Stimulated activated effector memory CD8-positive, alpha-beta T cell treated with anti-CD3 and anti-CD28 coated beads, Interleukin-12 subunit alpha, Interleukin-12 subunit beta, amount 100 ng/mL, for 72 hours (primary cell): ENCODE results near the gene ST6GALNAC5.

Experiments
- ATAC-seq: fragments of 150-1000 bp; cut with Tn5 transposase; 2 replicates; pipeline ENCODE4 v1.10.0; 2021
- DNase-seq, 2 donors: peaks; one replicate each; pipeline ENCODE4 v3.0.0; 2021 to 2022; ENCODE audit warnings: low spot score in 2 of 2
- H3K27ac Mint-ChIP-seq: one replicate; pipeline ENCODE4 v1.8.0; 2022; ENCODE audit warnings: mild to moderate bottlenecking, mixed read lengths
- H3K36me3 Mint-ChIP-seq: one replicate; pipeline ENCODE4 v1.8.0; 2022; ENCODE audit warnings: mild to moderate bottlenecking, mixed read lengths
- H3K4me1 Mint-ChIP-seq: one replicate; pipeline ENCODE4 v1.8.0; 2022; ENCODE audit warnings: mixed read lengths
- H3K4me3 Mint-ChIP-seq: one replicate; pipeline ENCODE4 v1.8.0; 2022; ENCODE audit warnings: mild to moderate bottlenecking, mixed read lengths
- H3K9me3 Mint-ChIP-seq: one replicate; pipeline ENCODE4 v1.8.0; 2022; ENCODE audit warnings: mixed read lengths

Gene ST6GALNAC5

GRCh38 chr1:77060000-77060399 lies 192.7 kb downstream of the ST6GALNAC5 start:
- Mint-ChIP-seq H3K9me3 (no peaks in the 10 kb centered on the region), H3K27ac (no peak overlapping the region), H3K36me3 (no peaks in the 10 kb centered on the region), H3K4me3 (no peak overlapping the region), H3K4me1 (no peaks in the 10 kb centered on the region)
- no peak for DNase-seq
- no peak for ATAC-seq

- no peaks in the 10 kb centered on the region for H3K36me3 Mint-ChIP-seq
- ATAC-seq: no peak
- no peak for DNase-seq
- H3K27ac Mint-ChIP-seq: no peak overlapping the region
- H3K4me1 Mint-ChIP-seq: no peaks in the 10 kb centered on the region
- H3K9me3 Mint-ChIP-seq: no peaks in the 10 kb centered on the region
- no peak overlapping the region for H3K4me3 Mint-ChIP-seq
These were observed 193.9 kb downstream of the ST6GALNAC5 start for GRCh38 chr1:77061162-77061561.

GRCh38 chr1:77063118-77063517 lies 195.8 kb downstream of the ST6GALNAC5 start:
- H3K27ac Mint-ChIP-seq: no peak overlapping the region
- no peaks in the 10 kb centered on the region for H3K9me3 Mint-ChIP-seq
- H3K4me1 Mint-ChIP-seq: no peaks in the 10 kb centered on the region
- no peak overlapping the region for H3K4me3 Mint-ChIP-seq
- H3K36me3 Mint-ChIP-seq: no peaks in the 10 kb centered on the region
- ATAC-seq (no peak), DNase-seq (no peak)

GRCh38 chr1:77064246-77064645 lies 197.0 kb downstream of the ST6GALNAC5 start:
- H3K36me3 Mint-ChIP-seq: no peaks in the 10 kb centered on the region
- ATAC-seq (no peak), DNase-seq (no peak)
- H3K4me1 Mint-ChIP-seq: no peaks in the 10 kb centered on the region
- H3K4me3 Mint-ChIP-seq: no peak overlapping the region
- H3K9me3 Mint-ChIP-seq: no peaks in the 10 kb centered on the region
- H3K27ac Mint-ChIP-seq: no peak overlapping the region

GRCh38 chr1:77065693-77066342 lies 198.5 kb downstream of the ST6GALNAC5 start:
- Mint-ChIP-seq H3K4me1 (no peaks in the 10 kb centered on the region), H3K4me3 (no peak overlapping the region), H3K36me3 (no peaks in the 10 kb centered on the region), H3K9me3 (no peaks in the 10 kb centered on the region), H3K27ac (no peak overlapping the region)
- ATAC-seq (no peak), DNase-seq (no peak)

- H3K27ac Mint-ChIP-seq: no peak overlapping the region
- H3K9me3 Mint-ChIP-seq: no peaks in the 10 kb centered on the region
- no peaks in the 10 kb centered on the region for H3K36me3 Mint-ChIP-seq
- no peak overlapping the region for H3K4me3 Mint-ChIP-seq
- ATAC-seq (no peak), DNase-seq (no peak)
- no peaks in the 10 kb centered on the region for H3K4me1 Mint-ChIP-seq
These were observed 200.7 kb downstream of the ST6GALNAC5 start for GRCh38 chr1:77068013-77068412.

GRCh38 chr1:77076759-77077158 lies 209.5 kb downstream of the ST6GALNAC5 start:
- Mint-ChIP-seq H3K4me1 (no peaks in the 10 kb centered on the region), H3K27ac (no peak overlapping the region), H3K4me3 (no peak overlapping the region), H3K9me3 (no peaks in the 10 kb centered on the region), H3K36me3 (no peaks in the 10 kb centered on the region)
- no peak for ATAC-seq
- DNase-seq: no peak

GRCh38 chr1:77081834-77082233 lies 214.6 kb downstream of the ST6GALNAC5 start:
- H3K4me3 Mint-ChIP-seq: no peak overlapping the region
- DNase-seq: no peak
- H3K9me3 Mint-ChIP-seq: no peaks in the 10 kb centered on the region
- H3K27ac Mint-ChIP-seq: no peak overlapping the region
- H3K4me1 Mint-ChIP-seq: no peaks in the 10 kb centered on the region
- ATAC-seq: no peak
- no peaks in the 10 kb centered on the region for H3K36me3 Mint-ChIP-seq

GRCh38 chr1:77084457-77084856 lies 217.2 kb downstream of the ST6GALNAC5 start:
- H3K27ac Mint-ChIP-seq: no peak overlapping the region
- no peaks in the 10 kb centered on the region for H3K4me1 Mint-ChIP-seq
- H3K4me3 Mint-ChIP-seq: no peak overlapping the region

GRCh38 chr1:77085109-77085508 lies 217.8 kb downstream of the ST6GALNAC5 start:
- no peak for ATAC-seq

More at GRCh38 chr1:77084457-77084856, 217.2 kb downstream of the ST6GALNAC5 start:
- ATAC-seq (no peak), DNase-seq (no peak)
- Mint-ChIP-seq H3K36me3 (no peaks in the 10 kb centered on the region), H3K9me3 (no peaks in the 10 kb centered on the region)

GRCh38 chr1:77089756-77090155 lies 222.5 kb downstream of the ST6GALNAC5 start:
- Mint-ChIP-seq H3K36me3 (peaks cover 8% of the 10 kb centered on the region), H3K27ac (no peak overlapping the region), H3K9me3 (no peaks in the 10 kb centered on the region), H3K4me3 (no peak overlapping the region), H3K4me1 (no peaks in the 10 kb centered on the region)
- DNase-seq: no peak
- ATAC-seq: no peak

More at GRCh38 chr1:77085109-77085508, 217.8 kb downstream of the ST6GALNAC5 start:
- H3K4me3 Mint-ChIP-seq: no peak overlapping the region
- no peak for DNase-seq
- H3K27ac Mint-ChIP-seq: no peak overlapping the region
- no peaks in the 10 kb centered on the region for H3K9me3 Mint-ChIP-seq
- no peaks in the 10 kb centered on the region for H3K4me1 Mint-ChIP-seq
- no peaks in the 10 kb centered on the region for H3K36me3 Mint-ChIP-seq

GRCh38 chr1:77095236-77095635 lies 228.0 kb downstream of the ST6GALNAC5 start:
- ATAC-seq (no peak), DNase-seq (no peak)
- Mint-ChIP-seq H3K4me1 (no peaks in the 10 kb centered on the region), H3K9me3 (peaks cover 3% of the 10 kb centered on the region), H3K4me3 (no peak overlapping the region), H3K27ac (no peak overlapping the region), H3K36me3 (peaks cover 8% of the 10 kb centered on the region)

- DNase-seq (no peak), ATAC-seq (no peak)
- Mint-ChIP-seq H3K4me3 (no peak overlapping the region), H3K9me3 (peaks cover 3% of the 10 kb centered on the region), H3K36me3 (no peaks in the 10 kb centered on the region), H3K4me1 (no peaks in the 10 kb centered on the region), H3K27ac (no peak overlapping the region)
These were observed 229.4 kb downstream of the ST6GALNAC5 start for GRCh38 chr1:77096496-77097255.

GRCh38 chr1:77100875-77101274 lies 233.6 kb downstream of the ST6GALNAC5 start:
- H3K9me3 Mint-ChIP-seq: peaks cover 3% of the 10 kb centered on the region
- H3K27ac Mint-ChIP-seq: no peak overlapping the region
- H3K4me3 Mint-ChIP-seq: no peak overlapping the region
- H3K36me3 Mint-ChIP-seq: no peaks in the 10 kb centered on the region
- ATAC-seq (no peak), DNase-seq (no peak)
- no peaks in the 10 kb centered on the region for H3K4me1 Mint-ChIP-seq

GRCh38 chr1:77103486-77103885 lies 236.2 kb downstream of the ST6GALNAC5 start:
- no peak for DNase-seq
- no peaks in the 10 kb centered on the region for H3K9me3 Mint-ChIP-seq
- H3K4me3 Mint-ChIP-seq: no peak overlapping the region
- no peak for ATAC-seq
- H3K27ac Mint-ChIP-seq: no peak overlapping the region
- H3K4me1 Mint-ChIP-seq: no peaks in the 10 kb centered on the region
- no peaks in the 10 kb centered on the region for H3K36me3 Mint-ChIP-seq

GRCh38 chr1:77104672-77105071 lies 237.4 kb downstream of the ST6GALNAC5 start:
- Mint-ChIP-seq H3K4me3 (no peak overlapping the region), H3K4me1 (no peaks in the 10 kb centered on the region), H3K9me3 (no peaks in the 10 kb centered on the region), H3K36me3 (no peaks in the 10 kb centered on the region), H3K27ac (no peak overlapping the region)
- ATAC-seq: no peak
- DNase-seq: no peak
